CD14-positive monocyte (primary cell): ENCODE measurements around the gene RAX2. TPM values are rescaled to one million over a fixed set of nuclear protein-coding genes. Genes with fewer than 3 reads are reported as not detected.
A peak's percentile ranks its signal among the peaks of the same experiment; 100 is the strongest.

Source experiments
- DNase-seq, 3 donors: peaks; one replicate each; pipeline ENCODE4 v3.0.0-alpha.2; 2011 to 2022
- H2AFZ ChIP-seq: 2 replicates; pipeline ENCODE4 v1.6.0; 2012; ENCODE audit warnings: mild to moderate bottlenecking, low read depth, low read length, inconsistent platforms; ENCODE audit not compliant: insufficient read depth, poor library complexity, severe bottlenecking
- H3K27ac ChIP-seq, 2 donors: 1 replicate in 1 of 2; 2 replicates in 1 of 2; pipeline ENCODE4 v1.5.1; 2012 to 2013; ENCODE audit warnings: low read length in 2 of 2, control low read depth in 1 of 2, inconsistent platforms in 1 of 2, low read depth in 1 of 2, mild to moderate bottlenecking in 1 of 2
- H3K27me3 ChIP-seq, 2 donors: one replicate each; pipeline versions ENCODE4 v1.6.0 to v1.6.1; 2011 to 2013; ENCODE audit warnings: low read length in 2 of 2; ENCODE audit not compliant: control insufficient read depth in 2 of 2, insufficient read depth in 2 of 2
- H3K36me3 ChIP-seq, 2 donors: replicated peaks in 1 of 2; 1 replicate in 1 of 2; 2 replicates in 1 of 2; pipeline versions ENCODE4 v1.5.1 to v1.6.1; 2012 to 2013; ENCODE audit warnings: low read length in 2 of 2, control low read depth in 1 of 2, inconsistent platforms in 1 of 2, mild to moderate bottlenecking in 1 of 2; ENCODE audit not compliant: insufficient read depth in 2 of 2, control insufficient read depth in 1 of 2
- H3K4me1 ChIP-seq, 2 donors: 1 replicate in 1 of 2; 2 replicates in 1 of 2; pipeline versions ENCODE4 v1.5.1 to v1.6.1; 2012 to 2013; ENCODE audit warnings: low read length in 2 of 2, control low read depth in 1 of 2, inconsistent platforms in 1 of 2, mild to moderate bottlenecking in 1 of 2, moderate library complexity in 1 of 2; ENCODE audit not compliant: insufficient read depth in 2 of 2, control insufficient read depth in 1 of 2
- H3K4me2 ChIP-seq: replicated peaks from 2 replicates; pipeline ENCODE3; 2012; ENCODE audit warnings: low read length, moderate library complexity, mild to moderate bottlenecking; ENCODE audit not compliant: poor library complexity, severe bottlenecking; ENCODE audit errors: extremely low read depth
- H3K4me3 ChIP-seq, 3 experiments: fragments of 200-600 bp in 1 of 3; sonication (generic) in 1 of 3; replicated peaks in 1 of 3; 1 replicate in 2 of 3; 2 replicates in 1 of 3; pipeline ENCODE4 v1.5.1; 2011 to 2013; ENCODE audit warnings: low read length in 3 of 3, mild to moderate bottlenecking in 3 of 3, control low read depth in 2 of 3, low read depth in 2 of 3, inconsistent platforms in 1 of 3, moderate library complexity in 1 of 3
- H3K79me2 ChIP-seq: 2 replicates; pipeline ENCODE4 v1.6.0; 2012; ENCODE audit warnings: mild to moderate bottlenecking, control low read depth, inconsistent platforms, low read length, moderate library complexity; ENCODE audit not compliant: insufficient read depth
- H3K9ac ChIP-seq: 2 replicates; pipeline ENCODE4 v1.6.0; 2017; ENCODE audit warnings: low read length, mild to moderate bottlenecking; ENCODE audit not compliant: insufficient read depth, poor library complexity, severe bottlenecking
- H3K9me3 ChIP-seq, 2 donors: replicated peaks in 1 of 2; 1 replicate in 1 of 2; 2 replicates in 1 of 2; pipeline versions ENCODE4 v1.5.1 to v1.6.1; 2012 to 2013; ENCODE audit warnings: low read length in 2 of 2, control low read depth in 1 of 2; ENCODE audit not compliant: control insufficient read depth in 1 of 2, insufficient read depth in 1 of 2
- H4K20me1 ChIP-seq: 2 replicates; pipeline ENCODE4 v1.6.0; 2012; ENCODE audit warnings: mild to moderate bottlenecking, low read length, control low read depth, moderate library complexity; ENCODE audit not compliant: insufficient read depth
- H3K27ac Mint-ChIP-seq, 7 donors: one replicate each; pipeline ENCODE4 v1.8.0; 2020; ENCODE audit warnings: mild to moderate bottlenecking in 7 of 7, mixed read lengths in 7 of 7, moderate library complexity in 6 of 7, inconsistent platforms in 2 of 7
- H3K27me3 Mint-ChIP-seq, 3 donors: one replicate each; pipeline ENCODE4 v1.8.0; 2021 to 2022; ENCODE audit warnings: low read depth in 3 of 3, mild to moderate bottlenecking in 3 of 3, mixed read lengths in 3 of 3, moderate library complexity in 3 of 3, inconsistent platforms in 1 of 3
- H3K36me3 Mint-ChIP-seq, 2 donors: one replicate each; pipeline ENCODE4 v1.8.0; 2020; ENCODE audit warnings: mixed read lengths in 2 of 2, inconsistent platforms in 1 of 2, mild to moderate bottlenecking in 1 of 2
- H3K4me1 Mint-ChIP-seq: one replicate; pipeline ENCODE4 v1.8.0; 2020; ENCODE audit warnings: mild to moderate bottlenecking, mixed read lengths
- H3K4me3 Mint-ChIP-seq, 2 donors: one replicate each; pipeline ENCODE4 v1.8.0; 2020; ENCODE audit warnings: mild to moderate bottlenecking in 2 of 2, mixed read lengths in 2 of 2, moderate library complexity in 1 of 2
- H3K9me3 Mint-ChIP-seq, 7 donors: one replicate each; pipeline ENCODE4 v1.8.0; 2020 to 2022; ENCODE audit warnings: mixed read lengths in 7 of 7, mild to moderate bottlenecking in 6 of 7, moderate library complexity in 6 of 7, inconsistent platforms in 2 of 7
- WGBS: methylation state at CpG from one replicate; pipeline ENCODE4 v1.1.5; 2013; ENCODE audit warnings: missing lambda C conversion rate; ENCODE audit not compliant: insufficient coverage; 5-methylcytosine and 5-hydroxymethylcytosine counted together
- intact Hi-C, 2 donors: fragments of 100-400 bp; cut with micrococcal nuclease; formaldehyde crosslinking; loops; one replicate each; pipeline versions ENCODE4 v1.15.0 to v1.15.1; 2023
- polyA plus RNA-seq, 3 donors: library from polyadenylated mRNA; depleted of rRNA in 1 of 3; unstranded in 2 of 3; stranded (reverse) in 1 of 3; fragments of 300-500 nt in 2 of 3; fragments of >200 nt in 1 of 3; fragmentation: Illumina TruSeq in 2 of 3; gene quantifications; 1 replicate in 2 of 3; 2 replicates in 1 of 3; pipeline ENCODE4 v1.2.3, GENCODE V29; 2012 to 2021
- TF ChIP-seq, protein P1 (sequence below): fragments of 200-600 bp; IDR thresholded peaks from one replicate; pipeline ENCODE4 v1.8.0; 2022; ENCODE audit warnings: antibody characterized with exemption, mild to moderate bottlenecking

RAX2 gene
- polyA plus RNA-seq, 3 donors, result not detected

DNA sequence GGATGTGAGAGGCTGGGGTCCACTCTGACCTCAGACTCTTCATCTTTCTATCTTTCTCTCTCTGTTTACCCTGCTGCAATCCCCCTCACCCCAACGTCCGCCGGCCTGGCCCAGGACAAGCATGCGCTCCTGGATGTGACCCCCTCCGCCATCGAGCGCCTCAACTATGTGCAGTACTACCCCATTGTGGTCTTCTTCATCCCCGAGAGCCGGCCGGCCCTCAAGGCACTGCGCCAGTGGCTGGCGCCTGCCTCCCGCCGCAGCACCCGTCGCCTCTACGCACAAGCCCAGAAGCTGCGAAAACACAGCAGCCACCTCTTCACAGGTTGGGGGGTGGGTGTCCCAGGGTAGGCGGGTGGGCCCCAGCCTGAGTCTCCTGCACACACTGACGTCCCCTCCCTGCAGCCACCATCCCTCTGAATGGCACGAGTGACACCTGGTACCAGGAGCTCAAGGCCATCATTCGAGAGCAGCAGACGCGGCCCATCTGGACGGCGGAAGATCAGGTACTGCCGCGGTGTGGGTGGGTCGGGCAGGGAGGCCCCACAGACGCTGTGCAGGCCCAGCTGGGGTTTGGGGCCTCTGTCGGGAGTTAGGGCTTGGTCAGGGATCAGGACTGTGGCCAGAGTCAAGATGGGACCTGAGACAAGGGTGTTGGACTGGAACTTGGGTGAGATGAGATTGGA lies 25.5 kb downstream of the RAX2 start:
- Histone ChIP-seq H4K20me1 (no peaks in the 10 kb centered on the region), H3K79me2 (no peaks in the 10 kb centered on the region), H3K27ac (no peak overlapping the region), H2AFZ (no peak overlapping the region), H3K9me3 (peaks cover 0 to 3% of the 10 kb centered on the region in 2 donors), H3K36me3 (peaks cover 6 to 18% of the 10 kb centered on the region in 2 donors), H3K9ac (no peak overlapping the region), H3K4me2 (no peak overlapping the region), H3K4me1 (no peaks in the 10 kb centered on the region), H3K27me3 (no peaks in the 10 kb centered on the region), H3K4me3 (no peak overlapping the region)
- TF ChIP-seq, protein P1, sequence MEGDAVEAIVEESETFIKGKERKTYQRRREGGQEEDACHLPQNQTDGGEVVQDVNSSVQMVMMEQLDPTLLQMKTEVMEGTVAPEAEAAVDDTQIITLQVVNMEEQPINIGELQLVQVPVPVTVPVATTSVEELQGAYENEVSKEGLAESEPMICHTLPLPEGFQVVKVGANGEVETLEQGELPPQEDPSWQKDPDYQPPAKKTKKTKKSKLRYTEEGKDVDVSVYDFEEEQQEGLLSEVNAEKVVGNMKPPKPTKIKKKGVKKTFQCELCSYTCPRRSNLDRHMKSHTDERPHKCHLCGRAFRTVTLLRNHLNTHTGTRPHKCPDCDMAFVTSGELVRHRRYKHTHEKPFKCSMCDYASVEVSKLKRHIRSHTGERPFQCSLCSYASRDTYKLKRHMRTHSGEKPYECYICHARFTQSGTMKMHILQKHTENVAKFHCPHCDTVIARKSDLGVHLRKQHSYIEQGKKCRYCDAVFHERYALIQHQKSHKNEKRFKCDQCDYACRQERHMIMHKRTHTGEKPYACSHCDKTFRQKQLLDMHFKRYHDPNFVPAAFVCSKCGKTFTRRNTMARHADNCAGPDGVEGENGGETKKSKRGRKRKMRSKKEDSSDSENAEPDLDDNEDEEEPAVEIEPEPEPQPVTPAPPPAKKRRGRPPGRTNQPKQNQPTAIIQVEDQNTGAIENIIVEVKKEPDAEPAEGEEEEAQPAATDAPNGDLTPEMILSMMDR, result no peak
- 88% methylated on average over 28 of the region's 31 CpGs for WGBS
- Mint-ChIP-seq H3K27ac (peak overlapping the region in 1 of 7 donors; percentile 69), H3K9me3 (peaks cover 0 to 8% (median 3%) of the 10 kb centered on the region in 7 donors), H3K4me1 (no peaks in the 10 kb centered on the region), H3K4me3 (no peak overlapping the region), H3K36me3 (peaks cover 13 to 17% of the 10 kb centered on the region in 2 donors), H3K27me3 (peaks cover 0 to 5% (median 0%) of the 10 kb centered on the region in 3 donors)
- no peak for DNase-seq
- intact Hi-C loops, result no loop called here

DNA sequence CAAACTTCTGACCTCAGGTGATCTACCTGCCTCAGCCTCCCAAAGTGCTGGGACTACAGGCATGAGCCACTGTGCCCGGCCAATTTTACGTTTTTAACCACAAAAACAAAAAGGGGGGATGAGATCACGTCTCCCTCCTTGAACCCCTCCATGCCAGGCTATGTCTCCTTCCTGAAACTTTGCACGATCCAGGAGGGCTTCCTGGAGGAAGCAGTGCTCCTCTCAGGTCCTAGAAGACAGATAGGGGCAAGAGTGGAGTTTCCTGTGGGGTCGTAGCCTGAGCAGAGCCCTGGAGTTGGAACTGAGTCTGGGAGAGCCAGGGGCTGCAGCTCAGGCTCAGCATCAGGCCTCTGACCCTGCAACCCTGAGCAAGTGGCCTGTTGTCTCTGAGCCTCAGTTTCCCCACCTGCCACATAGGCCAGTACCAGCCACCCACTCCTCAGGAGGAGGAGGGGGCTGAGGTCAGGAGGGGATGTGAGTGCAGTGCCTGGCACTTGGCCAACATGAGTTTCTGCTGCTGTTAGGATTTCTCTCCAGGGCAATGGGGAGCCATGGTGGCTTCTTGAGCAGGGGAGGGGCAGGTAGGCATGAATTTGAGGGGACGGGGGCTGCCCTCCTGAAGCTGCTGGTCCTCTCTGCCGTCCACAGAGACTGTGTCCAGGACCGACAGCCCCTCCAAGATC lies 26.5 kb downstream of the RAX2 start:
- Mint-ChIP-seq H3K9me3 (peaks cover 0 to 7% (median 3%) of the 10 kb centered on the region in 7 donors), H3K4me1 (no peaks in the 10 kb centered on the region), H3K27me3 (peaks cover 0 to 5% (median 1%) of the 10 kb centered on the region in 3 donors), H3K4me3 (no peak overlapping the region), H3K36me3 (peaks cover 9 to 10% of the 10 kb centered on the region in 2 donors), H3K27ac (no peak overlapping the region)
- intact Hi-C loops, result no loop called here
- H3K4me2 ChIP-seq, result no peak overlapping the region
- TF ChIP-seq, protein P1, result no peak
- no peaks in the 10 kb centered on the region for H3K27me3 ChIP-seq
- WGBS, result 94% methylated on average over 3 of the region's 8 CpGs
- no peak overlapping the region for H3K9ac ChIP-seq
- no peaks in the 10 kb centered on the region for H4K20me1 ChIP-seq
- peaks cover 6 to 10% of the 10 kb centered on the region in 2 donors for H3K36me3 ChIP-seq
- no peak overlapping the region for H2AFZ ChIP-seq
- no peaks in the 10 kb centered on the region for H3K79me2 ChIP-seq
- no peak for DNase-seq
- H3K9me3 ChIP-seq, result peaks cover 0 to 3% of the 10 kb centered on the region in 2 donors
- no peaks in the 10 kb centered on the region for H3K4me1 ChIP-seq
- no peak overlapping the region for H3K27ac ChIP-seq
- H3K4me3 ChIP-seq, result no peak overlapping the region
